Amniotic epithelial cell (primary cell): Measurements from ENCODE around the gene PRR13.

Experiments
- DNase-seq: peaks from one replicate; pipeline ENCODE4 v3.0.0-alpha.2; 2010; ENCODE audit warnings: low read depth

PRR13 gene

DNA sequence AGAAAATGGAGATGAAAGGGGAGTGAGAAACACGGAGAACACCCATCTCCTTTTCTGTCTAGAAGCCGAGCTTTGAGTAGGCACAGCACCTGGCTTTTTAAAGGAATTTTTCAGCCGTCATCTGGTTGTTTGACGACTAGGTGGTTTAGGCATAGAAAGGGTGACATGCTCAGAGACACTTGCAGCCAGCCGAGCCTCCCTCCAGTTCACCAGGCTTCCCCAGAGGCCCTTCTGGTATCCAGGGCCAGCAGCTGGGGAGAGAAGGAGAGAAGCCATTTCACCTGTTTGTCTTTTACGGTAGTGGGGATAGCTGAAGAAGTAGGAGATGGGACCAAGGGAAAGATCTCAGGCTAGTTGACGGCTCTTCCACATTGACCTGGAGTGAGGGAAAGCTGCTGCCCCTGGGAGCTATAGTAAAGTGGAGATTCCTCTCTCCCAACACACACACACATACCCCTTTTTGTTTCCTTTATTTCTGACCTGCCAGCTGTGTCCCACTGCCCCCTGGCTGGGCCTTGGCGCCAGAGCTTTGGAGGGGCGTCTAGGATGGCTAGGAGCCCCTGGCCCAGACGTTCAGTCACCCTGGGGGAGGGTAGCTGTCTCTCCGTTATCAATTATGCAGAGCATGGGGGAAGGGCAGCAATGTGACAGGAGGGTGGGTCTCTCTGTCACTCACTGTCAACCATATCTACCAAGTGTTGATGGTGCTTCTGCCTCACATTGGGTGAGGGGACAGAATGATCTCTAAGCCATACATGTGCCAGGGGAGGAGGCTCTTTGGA, 52.3 kb downstream of the PRR13 start:
- DNase-seq, result no peak
